Aorta (tissue), 5 donors: ENCODE results near the gene BACH2. TPM values are rescaled to one million over a fixed set of nuclear protein-coding genes. Genes with fewer than 3 reads are reported as not detected.

ENCODE experiments used
- ATAC-seq: fragments of 200-7000 bp; cut with Tn5 transposase; one replicate; pipeline ENCODE4 v1.9.1; 2022; ENCODE audit warnings: moderate library complexity; ENCODE audit not compliant: low FRiP score
- DNase-seq, 2 donors: peaks; one replicate each; pipeline ENCODE4 v3.0.0-alpha.2; 2020
- H3K27ac ChIP-seq, 2 donors: one replicate each; pipeline ENCODE4 v1.5.1; 2013; ENCODE audit warnings: low read length in 2 of 2, mild to moderate bottlenecking in 2 of 2, moderate library complexity in 2 of 2, control low read depth in 1 of 2, inconsistent platforms in 1 of 2, low read depth in 1 of 2
- H3K27me3 ChIP-seq, 2 donors: one replicate each; pipeline ENCODE4 v1.6.1; 2013; ENCODE audit warnings: control low read depth in 1 of 2, low read length in 1 of 2, mild to moderate bottlenecking in 1 of 2, moderate library complexity in 1 of 2; ENCODE audit not compliant: insufficient read depth in 2 of 2, control insufficient read depth in 1 of 2
- H3K36me3 ChIP-seq, 2 donors: one replicate each; pipeline ENCODE4 v1.6.1; 2013; ENCODE audit warnings: control low read depth in 1 of 2, low read length in 1 of 2, mild to moderate bottlenecking in 1 of 2; ENCODE audit not compliant: insufficient read depth in 2 of 2, control insufficient read depth in 1 of 2
- H3K4me1 ChIP-seq, 2 donors: one replicate each; pipeline ENCODE4 v1.6.1; 2013; ENCODE audit warnings: low read length in 2 of 2, control low read depth in 1 of 2, mild to moderate bottlenecking in 1 of 2, moderate library complexity in 1 of 2; ENCODE audit not compliant: insufficient read depth in 2 of 2, control insufficient read depth in 1 of 2
- H3K4me3 ChIP-seq, 2 donors: one replicate each; pipeline ENCODE4 v1.5.1; 2013; ENCODE audit warnings: low read length in 2 of 2, control low read depth in 1 of 2, mild to moderate bottlenecking in 1 of 2
- H3K9me3 ChIP-seq: one replicate; pipeline ENCODE4 v1.6.1; 2013; ENCODE audit warnings: mild to moderate bottlenecking, low read length; ENCODE audit not compliant: control insufficient read depth
- WGBS, 2 donors: extraction: QIAGEN DNeasy Blood & Tissue Kit; methylation state at CpG; one replicate each; pipeline ENCODE4 v1.1.7; 2013; 5-methylcytosine and 5-hydroxymethylcytosine counted together
- intact Hi-C, 2 donors: fragments of 100-400 bp; cut with DNase I; formaldehyde crosslinking; loops; one replicate each; pipeline versions ENCODE4 v1.14.2 to v1.15.0; 2022
- polyA plus RNA-seq, 2 donors: library from polyadenylated mRNA; stranded (reverse); fragments of 200-250 nt; gene quantifications; one replicate each; pipeline ENCODE4 v1.2.3, GENCODE V29; 2013
- total RNA-seq, 2 donors: library from RNA; stranded (reverse); fragmentation: NEBNext Ultra II Directional; extraction: Animal tissue kit (Norgen Biotek cat#: 25700); gene quantifications; one replicate each; pipeline ENCODE4 v1.2.1, GENCODE V29; 2021
- donor health status: healthy with polysubstance abuse.
- donor health status: Bipolar disorder and iron deficiency.
- donor health status: DM: no; HTN: no; CAD: no.
- donor health status: DM: no; HTN: no; CAD: no.
- donor health status: DM: yes; HTN: yes; CAD: no.

The BACH2 gene
- total and polyA plus RNA-seq, 4 donors, result 0.36 to 22.2 (median 6.1) TPM

- no peak overlapping the region for H3K27ac ChIP-seq
- H3K4me1 ChIP-seq, result peaks cover 0 to 3% of the 10 kb centered on the region in 2 donors
- no peak overlapping the region for H3K4me3 ChIP-seq
- WGBS, 2 donors, result 90 to 94% methylated on average over 4 of the region's 4 CpGs
- DNase-seq, result no peak
- H3K27me3 ChIP-seq, result no peaks in the 10 kb centered on the region
- ATAC-seq, result no peak
- H3K36me3 ChIP-seq, result no peaks in the 10 kb centered on the region
- intact Hi-C loops, result no loop called here
- H3K9me3 ChIP-seq, result no peaks in the 10 kb centered on the region
These were observed 352.4 kb downstream of the BACH2 start for GRCh38 chr6:89944181-89944755.

- intact Hi-C loops, result no loop called here
- no peaks in the 10 kb centered on the region for H3K9me3 ChIP-seq
- H3K4me3 ChIP-seq, result no peak overlapping the region
- ATAC-seq, result no peak
- H3K27me3 ChIP-seq, result no peaks in the 10 kb centered on the region
- 95 to 97% methylated on average over 8 of the region's 8 CpGs for WGBS, 2 donors
- H3K27ac ChIP-seq, result no peak overlapping the region
- peaks cover 0 to 3% of the 10 kb centered on the region in 2 donors for H3K4me1 ChIP-seq
- H3K36me3 ChIP-seq, result no peaks in the 10 kb centered on the region
- DNase-seq, result no peak
These were observed 354.0 kb downstream of the BACH2 start for GRCh38 chr6:89942601-89943000.

GRCh38 chr6:89941763-89942497 lies 354.7 kb downstream of the BACH2 start:
- WGBS, 2 donors, result 50 to 53% methylated on average over 6 of the region's 6 CpGs

GRCh38 chr6:89941031-89941762 lies 355.4 kb downstream of the BACH2 start:
- Histone ChIP-seq H3K9me3 (no peaks in the 10 kb centered on the region), H3K4me1 (peaks cover 0 to 3% of the 10 kb centered on the region in 2 donors), H3K4me3 (no peak overlapping the region), H3K27ac (no peak overlapping the region), H3K36me3 (no peaks in the 10 kb centered on the region), H3K27me3 (no peaks in the 10 kb centered on the region)
- ATAC-seq, result peak; percentile 55
- 14 to 16% methylated on average over 15 of the region's 15 CpGs for WGBS, 2 donors
- intact Hi-C loops, result loop anchor here in 1 of 2 donors (2.0 kb wide), 1 partner anchor 538 kb away; no protein-coding TSS in a partner anchor
- no peak for DNase-seq

More at GRCh38 chr6:89941763-89942497, 354.7 kb downstream of the BACH2 start:
- no peaks in the 10 kb centered on the region for H3K27me3 ChIP-seq
- ATAC-seq (no peak), DNase-seq (no peak)
- H3K4me1 ChIP-seq, result peaks cover 0 to 3% of the 10 kb centered on the region in 2 donors
- no peak overlapping the region for H3K27ac ChIP-seq
- intact Hi-C loops, result loop anchor here in 1 of 2 donors (2.0 kb wide), 1 partner anchor 537 kb away; no protein-coding TSS in a partner anchor
- H3K36me3 ChIP-seq, result no peaks in the 10 kb centered on the region
- H3K4me3 ChIP-seq, result no peak overlapping the region
- no peaks in the 10 kb centered on the region for H3K9me3 ChIP-seq

GRCh38 chr6:89940225-89941027 lies 356.2 kb downstream of the BACH2 start:
- intact Hi-C loops, result loop anchor here in 1 of 2 donors (2.0 kb wide), 1 partner anchor 538 kb away; no protein-coding TSS in a partner anchor
- H3K27ac ChIP-seq, result no peak overlapping the region
- no peaks in the 10 kb centered on the region for H3K9me3 ChIP-seq
- DNase-seq (peak in 1 of 2 donors; percentile 72), ATAC-seq (peak; percentile 87)
- H3K4me3 ChIP-seq, result no peak overlapping the region
- no peaks in the 10 kb centered on the region for H3K36me3 ChIP-seq
- no peaks in the 10 kb centered on the region for H3K27me3 ChIP-seq
- H3K4me1 ChIP-seq, result peaks cover 0 to 3% of the 10 kb centered on the region in 2 donors
- WGBS, 2 donors, result 35 to 37% methylated on average over 9 of the region's 9 CpGs

GRCh38 chr6:89939144-89939543 lies 357.5 kb downstream of the BACH2 start:
- 88 to 90% methylated on average over 2 of the region's 2 CpGs for WGBS, 2 donors

GRCh38 chr6:89938014-89938413 lies 358.6 kb downstream of the BACH2 start:
- Histone ChIP-seq H3K4me1 (peaks cover 0 to 3% of the 10 kb centered on the region in 2 donors), H3K36me3 (no peaks in the 10 kb centered on the region), H3K4me3 (no peak overlapping the region), H3K27me3 (no peaks in the 10 kb centered on the region), H3K27ac (no peak overlapping the region), H3K9me3 (no peaks in the 10 kb centered on the region)
- WGBS, 2 donors, result 92 to 93% methylated on average over 12 of the region's 12 CpGs
- intact Hi-C loops, result no loop called here
- ATAC-seq (no peak), DNase-seq (no peak)

More at GRCh38 chr6:89939144-89939543, 357.5 kb downstream of the BACH2 start:
- ATAC-seq (no peak), DNase-seq (no peak)
- H3K27ac ChIP-seq, result no peak overlapping the region
- H3K4me1 ChIP-seq, result peaks cover 0 to 3% of the 10 kb centered on the region in 2 donors
- intact Hi-C loops, result no loop called here
- no peaks in the 10 kb centered on the region for H3K27me3 ChIP-seq
- H3K9me3 ChIP-seq, result no peaks in the 10 kb centered on the region
- H3K4me3 ChIP-seq, result no peak overlapping the region
- no peaks in the 10 kb centered on the region for H3K36me3 ChIP-seq

GRCh38 chr6:89936177-89936576 lies 360.5 kb downstream of the BACH2 start:
- 99 to 100% methylated on average over 1 of the region's 1 CpG for WGBS, 2 donors
- Histone ChIP-seq H3K27me3 (no peaks in the 10 kb centered on the region), H3K27ac (no peak overlapping the region), H3K36me3 (peaks cover 0 to 2% of the 10 kb centered on the region in 2 donors), H3K9me3 (no peaks in the 10 kb centered on the region), H3K4me1 (peaks cover 0 to 3% of the 10 kb centered on the region in 2 donors), H3K4me3 (no peak overlapping the region)
- intact Hi-C loops, result loop anchor here in 1 of 2 donors (2.0 kb wide), 1 partner anchor 545 kb away; no protein-coding TSS in a partner anchor
- ATAC-seq, result no peak
- DNase-seq, result no peak
